ENCODE measurements around the gene PIMREG.

The PIMREG gene

GRCh38 chr17:6498356-6498755 is 54.1 kb downstream of the PIMREG start (continued):
- TF ChIP-seq BCL6B (tag by site-specific recombination; IDR thresholded peaks at IDR 0.05): no peak

GRCh38 chr17:6498901-6499540 is 54.8 kb downstream of the PIMREG start:
- TF ChIP-seq ZNF777 (tag by site-specific recombination; IDR thresholded peaks at IDR 0.05; ENCODE audit: borderline replicate concordance) (no peak), ZNF169 (tag by site-specific recombination; IDR thresholded peaks at IDR 0.05) (no peak), ZNF585B (tag by site-specific recombination; IDR thresholded peaks at IDR 0.05) (no peak), OVOL3 (tag by site-specific recombination; IDR thresholded peaks at IDR 0.05) (no peak), ZFP41 (tag by site-specific recombination; IDR thresholded peaks at IDR 0.05; ENCODE audit: borderline replicate concordance) (no peak), ZNF114 (tag by site-specific recombination; IDR thresholded peaks at IDR 0.05) (no peak), ZNF239 (tag by site-specific recombination; IDR thresholded peaks at IDR 0.05) (no peak), ZNF202 (tag by site-specific recombination; IDR thresholded peaks at IDR 0.05; ENCODE audit: borderline replicate concordance) (no peak), ZNF10 (tag by site-specific recombination; IDR thresholded peaks at IDR 0.05) (no peak), KLF16 (tag by site-specific recombination; IDR thresholded peaks at IDR 0.05) (no peak), ZBTB7A (tag by site-specific recombination; IDR thresholded peaks at IDR 0.05; ENCODE audit: low read depth) (no peak), ZNF48 (tag by site-specific recombination; IDR thresholded peaks at IDR 0.05) (no peak), ZNF24 (tag by site-specific recombination; IDR thresholded peaks at IDR 0.05) (no peak), ZNF324 (tag by site-specific recombination; IDR thresholded peaks at IDR 0.05) (no peak), WT1 (tag by site-specific recombination; IDR thresholded peaks at IDR 0.05) (no peak), ZNF830 (tag by site-specific recombination; IDR thresholded peaks at IDR 0.05; ENCODE audit: low read depth) (no peak), BCL11A (tag by site-specific recombination; IDR thresholded peaks at IDR 0.05; ENCODE audit: low read depth) (no peak), ZNF138 (tag by site-specific recombination; IDR thresholded peaks at IDR 0.05; ENCODE audit: borderline replicate concordance) (no peak), ZNF510 (tag by site-specific recombination; IDR thresholded peaks at IDR 0.05; ENCODE audit: insufficient replicate concordance) (no peak)
- H3K27ac ChIP-seq (ENCODE audit: extremely low read depth, low read depth, low read length): no peak overlapping the region
- no peak overlapping the region for H3K4me3 ChIP-seq (ENCODE audit: low read depth, low read length)
- no peaks in the 10 kb centered on the region for H3K36me3 ChIP-seq (ENCODE audit: control insufficient read depth in 2 of 2, insufficient read depth in 1 of 2, low read length in 2 of 2)
- no peaks in the 10 kb centered on the region for H3K9me3 ChIP-seq (ENCODE audit: control insufficient read depth, insufficient read depth, low read depth, low read length)
- H3K4me1 ChIP-seq (ENCODE audit: control insufficient read depth, insufficient read depth, low read length): no peaks in the 10 kb centered on the region
- POLR2A ChIA-PET: no interaction called here
- CTCF ChIA-PET: no interaction called here

Measured in HEK293 (cell line).